ENCODE measurements around the gene KCNJ11.

DNA sequence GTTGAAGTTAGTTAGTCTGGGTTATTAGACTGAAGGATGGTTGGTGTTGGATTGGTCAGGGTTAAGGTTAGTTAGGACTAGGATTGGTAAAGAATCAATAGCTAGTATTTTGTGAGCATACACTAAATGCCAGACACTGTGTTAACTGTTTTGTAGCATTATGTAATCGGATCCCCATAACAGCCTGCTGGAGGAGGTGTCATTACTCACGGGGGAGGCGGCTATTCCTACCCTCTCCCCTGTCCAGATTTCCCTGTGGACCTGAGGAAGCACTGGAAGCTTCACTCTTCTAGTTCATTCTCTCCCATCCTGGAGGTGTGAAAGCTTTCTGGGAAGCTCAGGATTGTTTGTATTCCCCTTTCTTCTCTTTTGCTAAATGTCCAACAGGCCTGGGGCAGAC lies 40.5 kb upstream of the KCNJ11 start:
- TF ChIP-seq EZH2 (IDR thresholded peaks at IDR 0.05; ENCODE audit: insufficient read depth, poor library complexity, severe bottlenecking) = no peak
- no peak for TF ChIP-seq EZH2phosphoT487 (IDR thresholded peaks at IDR 0.05; ENCODE audit: insufficient read depth, low read depth)
